Osteocyte (in vitro differentiated cells): Measurements from ENCODE around the gene C2CD4A. TPM values are rescaled to one million over a fixed set of nuclear protein-coding genes. Genes with fewer than 3 reads are reported as not detected.

Experiments
- DNase-seq: peaks from one replicate; pipeline ENCODE4 v3.0.0; 2021; ENCODE audit warnings: mixed read lengths; ENCODE audit not compliant: unreplicated experiment; ENCODE audit errors: extremely low spot score
- H3K27ac Mint-ChIP-seq: one replicate; pipeline ENCODE4 v1.8.0; 2021; ENCODE audit warnings: mild to moderate bottlenecking, mixed read lengths; ENCODE audit not compliant: unreplicated experiment
- H3K27me3 Mint-ChIP-seq: one replicate; pipeline ENCODE4 v1.8.0; 2021; ENCODE audit warnings: mixed read lengths; ENCODE audit not compliant: unreplicated experiment
- H3K36me3 Mint-ChIP-seq: one replicate; pipeline ENCODE4 v1.8.0; 2021; ENCODE audit warnings: mixed read lengths; ENCODE audit not compliant: unreplicated experiment
- H3K4me1 Mint-ChIP-seq: one replicate; pipeline ENCODE4 v1.8.0; 2021; ENCODE audit warnings: mixed read lengths; ENCODE audit not compliant: unreplicated experiment
- H3K4me3 Mint-ChIP-seq: one replicate; pipeline ENCODE4 v1.8.0; 2021; ENCODE audit warnings: mild to moderate bottlenecking, moderate library complexity, mixed read lengths; ENCODE audit not compliant: unreplicated experiment
- H3K9me3 Mint-ChIP-seq: one replicate; pipeline ENCODE4 v1.8.0; 2021; ENCODE audit warnings: mixed read lengths; ENCODE audit not compliant: unreplicated experiment
- total RNA-seq: library from RNA; stranded (reverse); gene quantifications from 2 replicates; pipeline ENCODE4 v1.2.1, GENCODE V29; 2021
- TF ChIP-seq, protein P1 (sequence below): fragments of 200-600 bp; sonication (generic); IDR thresholded peaks from 2 replicates; pipeline ENCODE4 v1.5.0; 2021; ENCODE audit warnings: antibody characterized with exemption, mild to moderate bottlenecking, moderate library complexity

Gene C2CD4A
- total RNA-seq, 1 donor from 2014 or later = not detected

DNA sequence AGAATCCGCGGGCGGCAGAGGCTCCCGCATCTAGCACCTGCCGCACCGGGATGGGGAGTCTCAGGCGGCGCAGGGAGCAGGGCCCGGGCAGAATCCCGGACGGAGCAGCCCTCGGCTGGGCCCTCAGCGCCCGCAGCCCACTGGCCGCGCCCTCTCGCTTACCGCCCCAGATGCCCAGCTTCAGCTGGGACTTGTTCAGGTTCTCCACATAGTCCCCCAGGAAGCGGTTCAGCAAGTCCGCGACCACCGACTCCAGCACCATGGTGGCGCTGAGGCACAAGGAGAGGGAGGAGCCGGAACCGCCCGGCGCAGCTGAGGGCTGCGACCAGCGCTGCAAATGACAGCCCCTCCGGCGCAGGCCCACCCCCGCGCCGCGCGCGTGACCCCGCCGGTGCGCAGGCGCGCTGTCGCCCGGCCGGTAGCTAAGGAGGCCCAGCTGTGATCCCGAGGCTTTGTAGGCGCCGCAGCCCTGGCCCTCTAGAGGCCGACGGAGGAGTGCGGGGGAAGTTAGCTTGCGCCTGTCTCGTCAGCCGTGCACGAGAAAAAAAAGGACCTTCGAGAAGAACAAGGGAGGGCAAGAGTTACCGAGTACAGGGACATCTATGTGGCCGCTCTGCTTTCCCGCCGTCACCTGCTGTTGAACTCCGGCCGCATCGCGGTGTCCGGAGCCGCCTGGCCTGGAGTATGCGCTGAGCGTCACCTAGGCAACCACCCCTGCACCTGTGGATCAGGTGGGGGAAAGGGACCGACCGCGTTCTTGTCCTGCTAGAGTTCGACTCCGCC lies 6.5 kb upstream of the C2CD4A start, which contains the start of gene VPS13C:
TSS of gene VPS13C (minus strand) at position 335 of the 783 bp plus-strand sequence. CDS start at position 262, 73 bp downstream.
- H3K9me3 Mint-ChIP-seq = no peaks in the 10 kb centered on the region
- peak; percentile 98 for DNase-seq
- H3K4me3 Mint-ChIP-seq = peak within 1 kb of the TSS; percentile 85
- H3K27ac Mint-ChIP-seq = peak within 1 kb of the TSS; percentile 92
- TF ChIP-seq, protein P1, sequence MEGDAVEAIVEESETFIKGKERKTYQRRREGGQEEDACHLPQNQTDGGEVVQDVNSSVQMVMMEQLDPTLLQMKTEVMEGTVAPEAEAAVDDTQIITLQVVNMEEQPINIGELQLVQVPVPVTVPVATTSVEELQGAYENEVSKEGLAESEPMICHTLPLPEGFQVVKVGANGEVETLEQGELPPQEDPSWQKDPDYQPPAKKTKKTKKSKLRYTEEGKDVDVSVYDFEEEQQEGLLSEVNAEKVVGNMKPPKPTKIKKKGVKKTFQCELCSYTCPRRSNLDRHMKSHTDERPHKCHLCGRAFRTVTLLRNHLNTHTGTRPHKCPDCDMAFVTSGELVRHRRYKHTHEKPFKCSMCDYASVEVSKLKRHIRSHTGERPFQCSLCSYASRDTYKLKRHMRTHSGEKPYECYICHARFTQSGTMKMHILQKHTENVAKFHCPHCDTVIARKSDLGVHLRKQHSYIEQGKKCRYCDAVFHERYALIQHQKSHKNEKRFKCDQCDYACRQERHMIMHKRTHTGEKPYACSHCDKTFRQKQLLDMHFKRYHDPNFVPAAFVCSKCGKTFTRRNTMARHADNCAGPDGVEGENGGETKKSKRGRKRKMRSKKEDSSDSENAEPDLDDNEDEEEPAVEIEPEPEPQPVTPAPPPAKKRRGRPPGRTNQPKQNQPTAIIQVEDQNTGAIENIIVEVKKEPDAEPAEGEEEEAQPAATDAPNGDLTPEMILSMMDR = peak; percentile 75
- peaks cover 3% of the 10 kb centered on the region for H3K36me3 Mint-ChIP-seq
- peaks cover 30% of the 10 kb centered on the region for H3K4me1 Mint-ChIP-seq
- peaks cover 6% of the 10 kb centered on the region for H3K27me3 Mint-ChIP-seq

DNA sequence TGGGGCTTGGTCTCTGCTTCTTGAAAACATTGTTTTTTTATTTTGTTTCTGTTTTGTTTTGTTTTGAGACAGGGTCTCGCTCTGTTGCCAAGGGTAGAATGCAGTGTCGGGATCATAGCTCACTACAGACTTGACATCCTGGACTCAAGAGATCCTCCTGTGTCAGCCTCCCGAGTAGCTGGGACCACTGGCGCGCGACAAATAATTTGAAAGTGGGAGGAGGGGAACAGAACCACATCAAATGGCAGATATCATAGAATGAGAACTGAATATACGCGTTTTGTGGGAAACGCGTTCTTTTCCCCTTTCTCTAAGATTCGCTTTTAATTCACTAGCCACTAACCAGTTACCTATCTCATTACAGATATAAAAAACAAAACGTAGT lies 5.9 kb upstream of the C2CD4A start:
- H3K9me3 Mint-ChIP-seq = no peaks in the 10 kb centered on the region
- no peak for DNase-seq
- H3K36me3 Mint-ChIP-seq = peaks cover 3% of the 10 kb centered on the region
- peaks cover 6% of the 10 kb centered on the region for H3K27me3 Mint-ChIP-seq
- TF ChIP-seq, protein P1 = no peak
- peak overlapping the region; percentile 92 for H3K27ac Mint-ChIP-seq
- H3K4me3 Mint-ChIP-seq = peak overlapping the region; percentile 85
- H3K4me1 Mint-ChIP-seq = peaks cover 24% of the 10 kb centered on the region

- H3K9me3 Mint-ChIP-seq = no peaks in the 10 kb centered on the region
- no peak overlapping the region for H3K4me3 Mint-ChIP-seq
- TF ChIP-seq, protein P1 = no peak
- H3K4me1 Mint-ChIP-seq = peaks cover 35% of the 10 kb centered on the region
- H3K36me3 Mint-ChIP-seq = no peaks in the 10 kb centered on the region
- DNase-seq = no peak
- peak overlapping the region; percentile 64 for H3K27ac Mint-ChIP-seq
- H3K27me3 Mint-ChIP-seq = peaks cover 23% of the 10 kb centered on the region
Observed at GRCh38 chr15:62063825-62064635, 2.7 kb upstream of the C2CD4A start.

GRCh38 chr15:62067448-62068044 lies 769 bp downstream of the C2CD4A start:
- peak overlapping the region; percentile 69 for H3K4me3 Mint-ChIP-seq
- no peaks in the 10 kb centered on the region for H3K9me3 Mint-ChIP-seq
- peaks cover 28% of the 10 kb centered on the region for H3K4me1 Mint-ChIP-seq
- H3K27ac Mint-ChIP-seq = no peak overlapping the region
- TF ChIP-seq, protein P1 = no peak
- no peaks in the 10 kb centered on the region for H3K36me3 Mint-ChIP-seq
- no peak for DNase-seq
- peaks cover 18% of the 10 kb centered on the region for H3K27me3 Mint-ChIP-seq
